ENCODE results near the gene ACTN4.

The ACTN4 gene

DNA sequence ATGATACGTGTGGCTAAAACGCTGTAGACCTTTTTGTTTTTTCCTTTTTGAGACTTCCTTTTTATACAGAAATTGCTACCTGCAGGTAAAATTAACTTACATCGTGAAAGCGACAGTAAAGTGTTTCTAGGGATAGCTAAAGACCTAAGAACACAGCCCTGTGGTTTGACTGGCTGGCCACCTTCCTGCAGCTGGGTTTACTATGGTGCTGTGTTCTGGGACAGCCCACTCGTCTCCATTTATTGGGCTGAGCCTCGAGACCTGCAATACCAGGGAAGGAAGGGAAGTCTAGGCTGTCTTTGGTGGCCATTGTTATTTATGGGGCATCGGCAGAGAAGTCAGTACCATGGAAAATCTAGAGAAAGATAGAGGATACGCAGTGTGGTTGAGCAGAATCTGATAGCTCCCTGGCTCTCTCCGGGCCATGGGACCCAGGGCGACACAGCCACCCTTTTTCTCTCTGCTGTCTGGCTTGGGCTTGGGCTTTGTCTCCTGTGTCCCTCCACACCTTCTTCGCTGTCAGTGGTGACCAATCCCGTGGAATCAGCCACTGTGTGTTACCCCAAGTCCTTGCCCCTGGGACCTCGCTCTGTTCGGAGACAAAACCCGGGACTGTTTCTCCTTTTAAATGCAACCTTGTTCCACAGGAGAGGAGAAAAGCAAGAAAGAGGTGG is 30.9 kb downstream of the ACTN4 start:
- DNase-seq (ENCODE audit: low spot score), result no peak

DNA sequence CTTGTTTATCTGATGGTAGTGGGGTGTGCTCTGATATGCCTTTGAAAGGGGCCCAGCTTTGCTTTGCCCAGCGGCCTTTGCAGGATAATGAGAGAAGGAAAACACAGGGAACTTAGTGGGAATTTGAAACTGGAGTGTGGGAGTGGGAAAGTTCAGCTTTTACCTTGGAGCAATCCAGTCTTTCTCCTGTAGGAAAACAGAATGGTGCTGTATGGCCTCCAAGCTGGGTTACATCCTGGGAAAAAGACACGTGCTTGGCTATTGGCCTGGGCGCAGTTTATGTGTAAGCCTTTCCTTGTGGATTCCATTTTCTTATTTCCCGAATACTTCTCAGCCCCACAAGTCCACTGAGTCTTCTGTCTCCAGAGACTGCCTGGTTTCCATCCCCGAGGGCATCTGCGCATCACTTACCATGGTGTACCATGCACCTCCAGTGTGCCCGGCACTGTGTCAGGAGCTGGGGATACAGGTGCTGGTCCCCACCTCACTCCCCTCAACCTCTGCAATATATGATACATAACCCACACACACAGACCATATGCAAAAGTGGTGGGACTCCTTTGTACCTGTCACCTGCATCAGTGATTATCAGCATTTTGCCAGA is 31.5 kb downstream of the ACTN4 start:
- no peak for DNase-seq (ENCODE audit: low spot score)

DNA sequence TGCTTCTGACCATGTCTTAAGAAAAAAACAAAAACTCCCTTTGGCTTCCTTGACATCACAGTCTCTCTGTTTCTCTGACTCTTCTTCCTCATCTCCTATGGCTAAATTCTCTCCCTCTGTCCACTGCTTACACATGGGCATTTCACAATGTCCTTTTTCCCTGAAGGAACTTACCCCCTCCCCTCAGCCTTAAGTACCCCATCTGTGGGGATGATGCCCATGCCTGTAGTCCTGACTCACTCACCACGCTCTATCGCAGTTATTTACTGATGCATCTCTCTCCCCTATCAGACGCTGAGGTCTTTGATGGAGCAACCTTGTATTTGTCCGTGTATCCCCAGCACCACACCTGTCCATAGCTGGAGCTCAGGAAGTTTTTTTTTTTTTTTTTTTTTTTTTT is 32.4 kb downstream of the ACTN4 start:
- no peak for DNase-seq (ENCODE audit: low spot score)

DNA sequence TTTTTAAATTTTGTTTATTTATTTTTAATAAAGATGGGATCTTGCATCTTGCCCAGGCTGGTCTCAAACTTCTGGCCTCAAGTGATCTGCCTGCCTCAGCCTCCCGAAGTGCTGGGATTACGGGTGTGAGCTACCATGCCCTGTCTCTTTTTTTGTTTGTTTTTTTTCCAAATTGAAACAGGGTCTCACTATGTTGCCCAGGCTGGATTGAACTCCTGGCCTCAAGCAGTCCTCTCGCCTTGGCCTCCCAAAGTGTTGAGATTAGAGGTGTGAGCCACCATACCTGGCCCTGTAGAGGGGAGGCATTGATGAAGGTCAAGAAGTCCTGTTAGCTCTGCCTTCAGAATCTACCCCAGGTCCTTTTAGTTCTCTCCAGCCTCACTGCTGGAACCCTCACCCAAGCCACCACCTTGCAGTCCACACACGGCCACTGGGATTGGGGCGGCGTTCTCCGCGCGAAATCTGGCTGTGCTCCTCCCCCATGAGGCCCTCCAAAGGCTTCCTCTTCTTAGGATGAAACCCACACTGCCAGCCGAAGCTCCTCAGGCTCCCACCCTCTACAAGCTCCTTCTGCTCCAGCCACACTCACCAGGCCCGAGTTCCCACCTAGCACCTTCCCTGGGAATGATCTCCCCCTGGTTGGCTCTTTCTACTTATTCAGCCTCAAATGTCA is 34.9 kb downstream of the ACTN4 start:
- DNase-seq (ENCODE audit: low spot score), result no peak

DNA sequence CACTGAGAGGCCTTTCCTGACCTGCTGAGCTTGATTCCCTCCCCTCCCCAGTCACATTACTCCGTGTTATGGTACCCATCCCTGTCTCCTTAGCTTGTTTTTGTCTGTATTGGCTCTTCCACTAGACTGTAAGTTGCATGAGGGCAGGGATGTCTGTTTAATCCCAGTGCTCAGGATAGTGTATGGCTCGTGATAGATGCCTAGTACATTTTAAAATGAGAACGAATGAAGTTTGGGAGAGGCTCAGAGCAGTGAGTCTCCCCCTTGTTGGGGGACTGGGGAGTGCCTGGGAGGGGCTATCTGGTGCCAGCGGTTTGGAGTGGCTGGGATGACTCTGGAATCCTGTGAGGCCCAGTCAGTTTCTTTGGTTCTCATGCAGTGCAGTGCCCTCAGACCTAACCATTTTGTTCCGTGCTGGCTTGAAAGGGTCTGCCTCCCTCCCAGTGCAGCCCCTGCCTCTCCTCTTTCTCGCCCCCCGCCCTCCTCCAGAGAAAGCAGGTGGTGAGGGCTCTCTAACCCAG is 35.5 kb downstream of the ACTN4 start:
- DNase-seq (ENCODE audit: low spot score), result no peak

DNA sequence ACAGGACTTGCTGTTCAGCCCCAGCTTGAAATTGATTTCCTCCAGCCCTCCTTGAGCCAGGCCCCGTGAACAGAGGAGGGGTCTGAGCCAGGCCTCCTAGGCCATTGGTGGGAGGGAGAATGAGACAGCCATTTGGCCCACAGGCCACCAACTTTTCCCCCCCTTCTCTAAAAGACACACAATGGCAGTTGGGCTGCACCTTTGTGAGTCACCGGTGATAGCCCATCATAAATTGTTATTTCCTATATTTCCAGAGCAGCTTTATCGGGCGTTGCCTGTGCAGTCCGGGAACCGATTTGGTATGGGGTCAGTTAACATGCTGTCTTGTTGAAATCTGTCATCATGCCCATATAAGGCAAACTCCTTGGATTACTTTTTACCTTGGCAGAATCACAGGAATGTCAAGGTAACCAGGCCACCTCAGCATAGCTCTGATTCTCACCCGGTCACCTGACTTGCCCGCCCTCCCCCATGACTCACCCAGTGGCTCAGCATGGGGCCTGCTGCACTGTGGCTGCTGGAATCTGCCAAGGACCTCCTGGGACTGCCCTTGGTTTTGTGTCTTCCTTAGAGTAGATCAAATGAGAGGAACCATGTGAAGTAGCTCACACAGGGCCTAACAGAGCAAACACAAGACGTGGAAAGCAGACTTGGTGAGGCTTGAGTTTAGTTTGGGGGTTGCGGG is 36.1 kb downstream of the ACTN4 start:
- no peak for DNase-seq (ENCODE audit: low spot score)

DNA sequence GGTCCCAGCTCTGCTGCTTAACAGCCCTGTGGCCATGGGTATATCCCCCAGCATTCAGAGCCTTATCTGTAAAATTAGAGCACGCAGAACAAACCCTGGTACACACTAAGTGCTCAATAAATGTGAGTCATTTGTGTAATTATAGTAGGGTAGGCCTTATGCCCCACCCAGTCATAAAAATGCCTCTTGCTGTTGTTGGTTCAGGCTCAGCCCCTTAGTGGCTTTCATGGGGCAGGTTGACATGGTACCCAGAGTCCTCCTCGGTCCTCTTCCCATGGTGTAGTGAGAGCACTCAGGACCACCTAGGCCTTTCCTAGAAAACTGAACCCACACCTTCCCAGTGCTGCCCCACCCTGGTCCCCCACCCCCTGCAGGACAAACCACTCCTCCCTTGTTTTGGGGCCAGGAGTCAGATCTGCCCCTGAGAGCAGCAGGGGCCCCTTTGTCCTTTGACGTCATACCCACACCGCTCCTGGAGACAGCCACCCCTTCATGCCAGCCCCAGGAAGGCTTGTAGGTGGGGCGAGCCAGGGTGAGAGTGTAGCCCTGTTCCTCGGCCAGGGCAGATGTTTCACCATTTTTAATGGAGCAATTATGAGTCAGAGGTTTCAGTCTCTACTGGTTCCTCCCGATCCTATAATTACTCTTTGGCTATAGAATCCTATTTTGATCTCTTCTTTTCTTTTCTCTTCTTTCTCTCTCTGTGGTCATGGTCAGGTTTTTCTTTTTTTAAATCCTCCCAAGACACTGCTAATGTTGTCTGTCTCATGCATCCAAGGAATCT is 36.8 kb downstream of the ACTN4 start:
- no peak for DNase-seq (ENCODE audit: low spot score)

DNA sequence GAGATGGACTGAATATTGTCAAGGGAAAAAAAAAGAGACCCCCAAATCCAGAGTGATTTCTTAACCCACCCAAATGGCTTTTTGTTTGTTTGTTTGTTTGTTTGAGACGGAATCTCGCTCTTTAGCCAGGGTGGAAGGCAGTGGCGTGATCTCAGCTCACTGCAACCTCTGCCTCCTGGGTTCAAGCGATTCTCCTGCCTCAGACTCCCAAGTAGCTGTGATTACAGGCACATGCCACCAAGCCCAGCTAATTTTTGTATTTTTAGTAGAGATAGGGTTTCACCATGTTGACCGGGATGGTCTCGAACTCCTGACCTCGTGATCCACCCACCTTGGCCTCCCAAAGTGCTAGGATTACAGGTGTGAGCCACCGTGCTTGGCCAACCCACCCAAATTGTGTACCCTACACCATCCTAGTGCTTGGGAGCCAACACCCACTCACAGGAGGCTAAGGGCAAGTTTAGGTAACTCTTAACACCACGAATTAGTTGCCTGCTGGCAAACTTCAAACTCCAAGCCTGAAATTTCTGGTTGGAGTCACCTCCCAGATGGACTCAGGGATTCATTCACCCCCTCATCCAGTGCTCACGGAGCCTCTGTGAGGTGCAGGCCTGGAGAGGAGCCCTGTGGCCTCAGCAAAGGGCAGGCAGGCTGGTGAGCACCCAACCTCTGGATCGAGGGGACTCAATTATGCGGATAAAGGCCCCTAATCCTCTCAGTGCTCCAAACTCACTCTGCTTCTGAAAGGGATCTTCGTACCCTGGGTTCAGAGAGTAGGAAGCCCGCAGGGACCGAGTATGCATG is 37.6 kb downstream of the ACTN4 start:
- DNase-seq (ENCODE audit: low spot score), result no peak

DNA sequence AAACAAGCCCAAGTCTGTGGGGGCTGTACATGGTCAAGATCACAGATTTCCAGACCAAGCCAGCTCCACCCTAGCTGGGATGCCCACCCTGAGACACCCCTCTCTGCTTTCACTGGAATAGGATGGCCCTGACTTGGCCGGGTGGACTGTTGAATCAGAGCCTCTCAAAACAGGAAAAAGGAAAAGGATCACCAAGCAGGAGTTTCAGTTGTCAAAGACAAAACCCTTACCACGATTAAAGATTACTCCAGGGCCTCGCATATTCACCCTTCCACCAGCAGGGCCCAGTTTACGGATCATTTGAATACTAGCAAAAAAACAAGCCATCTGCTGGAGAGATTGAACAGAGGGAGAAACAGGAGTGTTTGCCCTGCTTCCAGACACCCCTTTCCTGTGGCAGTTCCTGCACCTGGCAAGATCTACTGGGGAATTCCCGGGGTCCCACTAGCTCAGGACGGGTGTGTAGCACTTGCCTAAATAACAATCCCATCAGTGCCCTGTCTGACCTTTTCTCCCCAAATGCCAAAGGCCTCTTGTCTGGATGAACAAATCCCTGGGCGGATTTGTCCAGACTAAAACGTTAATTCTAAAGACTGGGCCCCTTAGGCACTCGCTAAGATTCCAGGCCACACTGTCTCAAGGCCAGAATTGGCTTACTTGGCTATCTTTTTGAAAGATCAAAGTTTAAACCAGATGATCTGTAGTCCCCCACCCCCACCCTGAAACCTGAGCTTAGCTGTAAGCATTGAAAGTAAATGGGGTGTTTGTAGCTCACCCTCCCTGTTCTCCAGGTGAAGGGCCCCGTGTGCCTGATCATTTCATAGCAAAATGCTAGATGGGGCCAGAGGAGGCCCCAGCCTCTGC is 38.4 kb downstream of the ACTN4 start:
- peak; percentile 36 for DNase-seq (ENCODE audit: low spot score)

DNA sequence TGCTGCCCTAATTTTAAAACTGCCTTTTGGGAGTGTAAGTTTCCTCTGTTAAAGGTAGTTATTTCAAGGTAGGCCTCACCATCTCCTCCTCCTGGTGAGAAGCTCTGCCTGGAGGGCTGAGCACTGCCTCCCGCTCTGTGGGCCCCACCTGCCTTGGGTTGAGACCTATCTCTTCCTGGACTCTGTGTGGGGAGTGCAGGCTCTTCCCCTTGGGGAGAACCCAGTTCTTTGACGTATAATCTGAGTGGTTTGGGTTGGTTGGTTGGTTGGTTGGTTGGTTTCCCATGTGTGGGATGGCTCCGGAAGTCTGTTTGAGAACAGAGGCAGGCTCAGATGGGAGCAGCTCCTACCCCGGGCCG is 39.1 kb downstream of the ACTN4 start:
- DNase-seq (ENCODE audit: low spot score), result peak; percentile 37

DNA sequence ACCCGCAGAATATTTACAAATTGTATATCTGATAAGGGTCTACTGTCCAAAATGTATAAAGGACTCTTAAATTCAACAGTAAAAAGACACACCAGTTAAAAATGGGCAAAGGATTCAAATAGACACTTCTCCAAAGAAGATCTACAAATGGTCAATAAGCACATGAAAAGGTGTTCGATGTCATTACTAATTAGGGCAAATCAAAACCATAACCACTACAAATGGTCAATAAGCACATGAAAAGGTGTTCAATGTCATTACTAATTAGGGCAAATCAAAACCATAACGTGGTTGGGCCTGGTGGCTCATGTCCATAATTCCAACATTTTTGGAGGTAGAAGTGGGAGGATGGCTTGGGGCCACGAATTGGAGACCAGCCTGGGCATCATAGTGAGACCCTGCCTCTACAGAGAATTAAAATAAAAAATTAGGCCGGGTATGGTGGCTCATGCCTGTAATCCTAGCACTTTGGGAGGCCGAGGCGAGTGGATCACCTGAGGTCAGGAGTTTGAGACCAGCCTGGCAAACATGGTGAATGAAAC is 40.5 kb downstream of the ACTN4 start:
- no peak for DNase-seq (ENCODE audit: low spot score)

DNA sequence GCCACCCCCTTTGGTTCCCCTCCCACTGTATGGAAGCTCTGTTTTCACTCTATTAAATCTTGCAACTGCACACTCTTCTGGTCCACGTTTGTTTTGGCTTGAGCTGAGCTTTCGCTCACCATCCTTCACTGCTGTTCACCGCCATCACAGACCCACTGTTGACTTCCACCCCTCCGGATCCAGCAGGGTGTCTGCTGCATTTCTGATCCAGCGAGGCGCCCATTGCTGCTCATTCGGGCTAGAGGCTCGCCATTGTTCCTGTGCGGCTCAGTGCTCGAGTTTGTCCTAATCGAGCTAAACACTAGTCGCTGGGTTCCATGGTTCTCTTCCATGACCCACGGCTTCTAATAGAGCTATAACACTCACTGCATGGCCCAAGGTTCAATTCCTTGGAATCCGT is 42.7 kb downstream of the ACTN4 start:
- no peak for DNase-seq (ENCODE audit: low spot score)

DNA sequence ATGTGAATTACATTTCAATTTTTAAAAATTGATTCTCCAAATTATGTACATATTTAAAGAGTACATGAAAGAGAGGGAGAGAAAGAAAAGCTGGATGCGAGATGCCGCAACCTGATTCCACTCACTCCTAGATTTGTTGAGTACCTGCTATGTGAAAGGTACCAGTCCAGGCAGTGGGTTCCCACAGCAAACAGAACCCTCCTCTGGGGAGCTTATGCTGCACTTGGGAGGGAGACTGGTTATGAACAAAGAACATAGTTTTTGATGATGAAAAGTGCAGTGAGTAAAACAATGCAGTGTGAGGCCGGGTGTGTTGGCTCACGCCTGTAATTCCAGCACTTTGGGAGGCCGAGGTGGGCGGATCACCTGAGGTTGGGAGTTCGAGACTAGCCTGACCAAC is 43.4 kb downstream of the ACTN4 start:
- no peak for DNase-seq (ENCODE audit: low spot score)

DNA sequence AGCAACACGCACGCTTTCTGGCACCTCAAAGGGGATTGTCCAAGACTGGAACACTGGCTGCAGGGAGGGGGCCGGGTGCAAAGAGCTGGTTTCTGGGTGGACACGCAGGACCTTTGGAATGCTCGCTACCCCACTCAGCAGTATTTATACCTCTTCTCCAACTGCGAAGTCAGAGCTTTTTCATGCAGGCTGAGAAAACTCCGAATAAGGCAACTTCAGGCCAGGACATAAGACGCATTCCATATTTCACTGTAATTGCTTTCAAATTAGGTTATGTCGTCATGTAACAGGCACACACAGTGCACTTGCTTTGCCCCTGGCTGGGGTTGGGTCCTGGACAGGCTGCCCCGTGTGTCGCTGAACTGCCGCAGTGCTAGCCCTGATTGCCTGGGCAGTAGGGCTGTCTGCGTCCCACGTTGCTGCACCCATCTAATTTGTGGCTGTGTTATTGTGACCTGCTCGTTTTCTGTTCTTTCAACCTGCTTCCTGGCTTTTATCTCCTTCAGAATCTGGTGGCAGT is 44.5 kb downstream of the ACTN4 start:
- DNase-seq (ENCODE audit: low spot score), result no peak

DNA sequence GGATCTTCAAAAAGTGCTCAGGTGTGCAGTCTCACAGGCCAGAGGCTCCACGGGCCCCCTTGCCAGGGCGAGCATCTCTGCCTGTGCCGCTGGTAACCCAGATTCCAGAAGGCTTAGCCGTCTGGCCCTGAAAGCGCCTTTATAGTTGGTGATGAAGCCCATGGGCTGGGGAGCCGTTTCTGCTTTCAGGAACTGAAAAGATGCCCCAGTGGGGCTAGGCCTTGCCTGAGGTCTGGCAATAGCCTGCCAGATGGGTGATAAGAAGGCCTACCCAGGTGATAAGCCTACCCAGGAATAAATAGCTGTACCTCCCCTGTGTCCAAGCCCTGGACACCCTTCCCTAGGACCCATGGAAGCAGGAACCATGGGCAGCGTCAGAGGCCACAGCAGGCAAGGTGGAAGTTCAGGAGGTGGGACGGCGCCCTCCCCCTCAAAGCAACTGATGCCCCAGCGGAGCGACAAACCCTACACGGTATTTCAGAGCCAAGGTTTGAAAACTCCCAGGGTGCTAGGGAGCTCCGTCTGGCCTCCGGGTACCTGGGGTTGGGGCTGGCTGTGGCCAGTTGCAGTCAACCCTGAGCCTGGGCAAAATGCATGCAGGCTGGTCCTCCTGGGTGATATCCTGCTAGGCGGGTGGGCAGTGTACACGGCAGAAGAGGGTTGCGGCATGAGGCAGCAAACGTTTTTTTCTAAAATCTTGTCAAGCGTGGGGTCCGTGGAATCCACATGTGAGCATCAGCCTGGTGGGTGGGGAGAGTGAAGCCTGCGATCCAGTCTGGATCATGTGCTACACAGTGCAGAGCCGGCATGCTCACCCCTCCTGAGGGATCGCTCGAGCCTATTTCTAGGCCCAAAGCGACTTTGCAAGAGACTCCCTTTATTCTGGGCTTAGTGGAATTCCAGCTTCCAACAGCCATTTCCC is 45.3 kb downstream of the ACTN4 start:
- DNase-seq (ENCODE audit: low spot score), result no peak

DNA sequence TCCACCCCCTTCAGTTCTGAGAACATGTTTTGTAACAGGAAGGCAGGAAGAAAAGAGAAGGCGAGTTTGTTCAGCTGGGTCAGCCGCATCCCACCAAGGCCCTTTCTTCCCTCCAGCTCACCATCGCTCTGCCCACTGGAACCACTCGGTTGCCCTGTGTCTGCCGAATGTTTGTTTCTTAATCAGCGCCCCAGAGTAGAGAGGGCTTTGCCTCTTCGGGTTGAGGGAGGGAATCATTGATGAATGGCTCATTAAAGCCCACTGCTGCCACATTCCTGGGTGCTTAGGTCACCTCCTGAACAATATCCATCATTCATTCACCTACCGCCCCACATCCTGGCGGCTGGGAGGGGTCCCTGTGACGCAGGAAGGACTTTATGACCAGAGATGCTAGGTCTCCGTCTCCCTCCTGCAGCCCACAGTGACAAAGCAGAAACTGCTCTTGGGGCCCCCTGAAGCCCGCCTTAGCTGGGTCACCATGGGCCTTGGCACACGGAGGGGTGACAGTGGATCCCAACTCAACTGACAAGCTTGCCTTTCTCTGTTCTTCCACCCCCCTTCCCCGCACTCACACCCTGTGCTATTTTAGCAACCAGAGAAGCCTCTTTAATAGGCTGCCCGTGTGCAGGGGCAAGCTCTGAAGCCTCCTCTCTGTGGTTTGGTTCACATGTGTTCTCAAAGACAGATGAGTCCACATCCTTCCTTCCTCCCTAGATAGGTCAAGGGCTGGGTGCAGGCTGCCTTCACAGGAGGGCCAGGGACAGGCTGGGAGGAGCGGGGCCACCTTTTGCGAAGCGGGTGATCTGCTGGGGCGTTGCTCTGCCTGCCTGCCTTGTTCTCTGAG is 46.2 kb downstream of the ACTN4 start:
- DNase-seq (ENCODE audit: low spot score), result peak; percentile 27

DNA sequence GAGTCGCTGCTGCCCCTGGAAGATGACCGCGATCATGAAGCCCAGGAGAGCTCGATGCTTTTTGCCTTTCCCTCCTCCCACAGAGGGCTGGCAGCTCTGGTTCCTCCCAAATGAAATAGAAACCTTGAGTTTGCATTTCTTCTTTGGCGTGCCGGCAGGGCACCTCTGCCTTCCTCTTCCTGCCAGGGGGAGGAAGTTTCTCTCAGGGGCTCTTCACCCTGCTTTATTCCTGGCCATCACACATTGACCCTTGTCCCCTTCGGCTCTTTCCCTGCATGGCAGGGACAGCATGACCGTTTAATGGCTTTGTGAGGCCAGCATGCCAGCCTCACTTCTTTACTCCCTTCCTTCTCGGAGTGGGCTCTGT is 47.9 kb downstream of the ACTN4 start:
- DNase-seq (ENCODE audit: low spot score), result peak; percentile 65
